Choroid plexus epithelial cell (primary cell): ENCODE data around the gene FAAP100.

Experiments used
- DNase-seq: peaks from one replicate; pipeline ENCODE4 v3.0.0-alpha.2; 2010; ENCODE audit warnings: low read depth
- H3K4me3 ChIP-seq: 2 replicates; pipeline ENCODE4 v1.5.1; 2011; ENCODE audit warnings: low read depth, mild to moderate bottlenecking, control low read depth, low read length, moderate library complexity
- TF ChIP-seq, protein P1 (sequence below): conservative IDR thresholded peaks from 2 replicates; pipeline ENCODE4 v1.5.1; 2011; ENCODE audit warnings: low read depth, mild to moderate bottlenecking, control low read depth, inconsistent platforms, low read length, moderate library complexity

Gene FAAP100

GRCh38 chr17:81549826-81550225, 2.3 kb downstream of the FAAP100 start:
- no peak for DNase-seq
- TF ChIP-seq, protein P1, sequence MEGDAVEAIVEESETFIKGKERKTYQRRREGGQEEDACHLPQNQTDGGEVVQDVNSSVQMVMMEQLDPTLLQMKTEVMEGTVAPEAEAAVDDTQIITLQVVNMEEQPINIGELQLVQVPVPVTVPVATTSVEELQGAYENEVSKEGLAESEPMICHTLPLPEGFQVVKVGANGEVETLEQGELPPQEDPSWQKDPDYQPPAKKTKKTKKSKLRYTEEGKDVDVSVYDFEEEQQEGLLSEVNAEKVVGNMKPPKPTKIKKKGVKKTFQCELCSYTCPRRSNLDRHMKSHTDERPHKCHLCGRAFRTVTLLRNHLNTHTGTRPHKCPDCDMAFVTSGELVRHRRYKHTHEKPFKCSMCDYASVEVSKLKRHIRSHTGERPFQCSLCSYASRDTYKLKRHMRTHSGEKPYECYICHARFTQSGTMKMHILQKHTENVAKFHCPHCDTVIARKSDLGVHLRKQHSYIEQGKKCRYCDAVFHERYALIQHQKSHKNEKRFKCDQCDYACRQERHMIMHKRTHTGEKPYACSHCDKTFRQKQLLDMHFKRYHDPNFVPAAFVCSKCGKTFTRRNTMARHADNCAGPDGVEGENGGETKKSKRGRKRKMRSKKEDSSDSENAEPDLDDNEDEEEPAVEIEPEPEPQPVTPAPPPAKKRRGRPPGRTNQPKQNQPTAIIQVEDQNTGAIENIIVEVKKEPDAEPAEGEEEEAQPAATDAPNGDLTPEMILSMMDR: no peak
- no peak overlapping the region for H3K4me3 ChIP-seq

- no peak overlapping the region for H3K4me3 ChIP-seq
- TF ChIP-seq, protein P1: no peak
- no peak for DNase-seq
These were observed 3.1 kb downstream of the FAAP100 start for GRCh38 chr17:81549031-81549557.

GRCh38 chr17:81547614-81547982, 4.6 kb downstream of the FAAP100 start:
- no peak for DNase-seq
- TF ChIP-seq, protein P1: no peak
- H3K4me3 ChIP-seq: no peak overlapping the region

DNA sequence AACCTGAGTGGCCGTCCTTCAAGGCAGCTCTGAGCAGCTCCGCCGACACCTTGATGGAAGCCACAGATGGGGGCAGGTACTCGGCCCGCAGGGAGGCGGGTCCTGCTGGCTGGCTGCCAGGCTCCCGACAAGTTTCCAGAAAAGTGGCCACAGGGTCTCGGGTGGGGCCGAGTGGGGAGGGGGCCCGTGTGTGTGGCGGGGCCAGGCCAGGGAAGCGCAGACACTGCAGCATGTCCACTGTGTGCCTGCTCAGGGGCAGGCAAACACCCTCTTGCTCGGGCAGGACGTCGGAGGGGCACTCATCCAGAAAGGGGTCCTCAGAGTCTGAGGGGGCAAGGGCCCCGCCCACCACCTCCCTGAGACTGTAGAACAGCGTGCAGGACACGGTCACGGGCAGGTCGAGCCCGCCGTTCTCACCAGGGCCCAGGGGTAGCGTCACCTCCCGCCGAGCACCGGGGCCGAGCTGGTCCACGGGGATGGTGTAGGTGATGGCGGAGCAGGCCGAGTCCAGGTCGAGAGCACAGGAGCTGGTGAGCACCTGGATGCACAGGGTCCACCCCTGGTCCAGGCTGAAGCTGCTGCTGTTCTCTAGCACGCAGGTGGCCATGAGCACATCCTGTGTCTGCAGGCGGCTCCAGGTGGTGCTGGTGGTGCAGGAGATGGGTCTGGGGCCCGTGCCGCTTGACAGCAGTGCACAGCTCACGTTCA, 5.1 kb downstream of the FAAP100 start:
- TF ChIP-seq, protein P1: no peak
- no peak overlapping the region for H3K4me3 ChIP-seq
- DNase-seq: no peak

GRCh38 chr17:81545160-81545949, 6.8 kb downstream of the FAAP100 start:
- DNase-seq: no peak
- H3K4me3 ChIP-seq: no peak overlapping the region
- TF ChIP-seq, protein P1: no peak

GRCh38 chr17:81544281-81544974, 7.7 kb downstream of the FAAP100 start:
- DNase-seq: no peak
- TF ChIP-seq, protein P1: no peak

More at GRCh38 chr17:81544281-81544974, 7.7 kb downstream of the FAAP100 start:
- H3K4me3 ChIP-seq: no peak overlapping the region
